HUDEP-2 (cell line): ENCODE measurements around the gene ITGAX.

ENCODE experiments used
- DNase-seq, 76 experiments: peaks; one replicate each; lab custom pipeline; 2025; ENCODE audit not compliant: unreplicated experiment in 76 of 76; lab: John Stamatoyannopoulos, UW

The ITGAX gene

DNA sequence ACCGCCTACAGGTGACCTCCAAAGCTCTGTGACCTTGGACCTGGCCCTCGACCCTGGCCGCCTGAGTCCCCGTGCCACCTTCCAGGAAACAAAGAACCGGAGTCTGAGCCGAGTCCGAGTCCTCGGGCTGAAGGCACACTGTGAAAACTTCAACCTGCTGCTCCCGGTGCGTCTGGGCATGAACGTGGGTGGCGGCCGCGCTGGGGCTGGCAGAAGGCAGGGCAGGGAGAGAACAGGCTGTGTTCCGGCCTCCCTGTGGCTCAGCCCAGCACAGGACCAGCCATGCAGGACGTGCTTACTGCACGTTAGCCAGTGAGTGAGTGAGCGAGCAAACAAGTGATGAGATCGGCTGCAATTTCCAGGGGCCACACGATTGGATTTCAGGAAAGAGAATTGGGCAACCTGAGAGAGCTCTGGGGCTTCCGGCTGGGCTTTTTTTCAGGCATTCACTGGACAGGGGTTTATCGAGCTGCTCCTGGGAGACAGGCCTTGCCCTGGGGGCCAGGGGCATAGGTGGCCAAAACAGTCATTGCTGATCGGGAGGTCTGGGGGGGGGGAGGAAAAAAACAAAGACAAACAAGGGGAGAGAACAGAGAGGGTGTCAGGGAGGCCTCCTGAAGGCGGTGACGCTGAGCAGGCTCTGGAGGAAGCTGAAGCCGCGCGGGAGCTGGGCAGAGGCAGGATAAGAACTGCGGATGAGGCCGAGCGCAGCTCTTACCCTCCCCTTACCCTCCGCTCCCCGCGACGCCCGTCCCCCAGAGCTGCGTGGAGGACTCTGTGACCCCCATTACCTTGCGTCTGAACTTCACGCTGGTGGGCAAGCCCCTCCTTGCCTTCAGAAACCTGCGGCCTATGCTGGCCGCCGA, 16.9 kb downstream of the ITGAX start:
- no peak for DNase-seq

DNA sequence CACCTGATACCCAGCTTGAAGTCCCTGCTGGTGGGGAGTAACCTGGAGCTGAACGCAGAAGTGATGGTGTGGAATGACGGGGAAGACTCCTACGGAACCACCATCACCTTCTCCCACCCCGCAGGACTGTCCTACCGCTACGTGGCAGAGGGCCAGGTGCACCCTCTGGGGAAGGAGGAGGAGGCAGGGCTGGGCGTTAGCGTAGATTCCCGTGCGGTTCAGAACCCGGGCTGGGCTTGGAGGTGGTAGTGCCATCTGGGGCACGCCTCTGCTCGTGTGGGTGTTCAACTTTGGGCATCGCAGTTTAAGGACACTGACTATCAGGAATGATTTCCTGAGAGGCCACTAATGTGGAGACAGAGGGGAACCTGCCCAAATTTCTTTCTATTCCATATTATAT, 18.3 kb downstream of the ITGAX start:
- no peak for DNase-seq

DNA sequence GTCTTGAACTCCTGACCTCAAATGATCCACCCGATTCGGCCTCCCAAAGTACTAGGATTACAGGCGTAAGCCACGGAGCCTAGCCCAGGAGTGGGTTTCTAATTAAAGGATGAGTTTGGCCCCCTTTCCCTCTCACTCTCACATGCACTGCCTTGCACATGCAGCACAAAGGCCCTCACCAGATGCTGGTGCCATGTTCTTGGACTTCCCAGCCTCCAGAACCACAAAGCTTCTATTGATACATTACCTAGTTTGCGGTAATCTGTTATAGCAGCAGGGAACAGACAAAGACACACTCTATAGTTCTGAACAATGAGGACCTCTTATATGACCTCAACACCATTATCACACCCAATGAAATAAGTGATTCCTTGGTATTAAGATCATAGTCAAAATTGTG, 20.3 kb downstream of the ITGAX start:
- DNase-seq = no peak

- DNase-seq = no peak
Measured at GRCh38 chr16:31376705-31377104, 21.7 kb downstream of the ITGAX start.

DNA sequence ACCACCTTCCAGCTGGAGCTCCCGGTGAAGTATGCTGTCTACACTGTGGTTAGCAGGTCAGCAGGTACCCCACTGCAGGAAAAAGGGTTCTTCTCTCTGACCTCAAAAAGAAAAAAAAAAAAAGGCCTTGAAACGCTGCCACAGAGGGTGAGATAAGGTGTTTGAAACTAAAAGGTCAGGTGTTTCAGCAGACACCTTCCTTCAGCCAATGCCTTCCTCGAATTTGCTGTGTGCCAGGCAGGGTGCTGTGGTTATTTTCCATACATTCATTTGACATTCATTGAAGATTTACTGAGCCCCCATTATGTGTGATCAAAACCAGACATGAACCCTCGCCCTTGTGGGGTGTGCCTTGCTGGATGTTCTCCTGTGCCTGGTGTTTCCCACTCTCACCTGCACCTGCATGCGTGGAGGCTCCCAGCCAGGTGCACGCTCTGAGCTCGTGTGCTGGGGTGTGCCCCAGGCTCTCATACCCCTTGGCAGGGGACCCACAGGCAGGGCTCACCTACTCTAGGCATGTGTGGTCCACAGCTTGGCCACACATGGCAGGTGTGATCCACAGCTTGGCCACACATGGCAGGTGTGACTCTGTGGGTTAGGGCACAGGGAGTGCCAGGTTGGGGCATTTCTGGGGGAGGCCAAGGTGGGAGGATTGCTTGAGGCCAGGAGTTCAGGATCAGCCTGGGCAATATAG, 22.4 kb downstream of the ITGAX start:
- DNase-seq = no peak

GRCh38 chr16:31380201-31380600, 25.2 kb downstream of the ITGAX start:
- no peak for DNase-seq

GRCh38 chr16:31382485-31383161, 27.6 kb downstream of the ITGAX start:
- peak in 50 of 76 experiments; percentile 2 to 63 (median 30) for DNase-seq

GRCh38 chr16:31385680-31386079, 30.7 kb downstream of the ITGAX start:
- DNase-seq = no peak

DNA sequence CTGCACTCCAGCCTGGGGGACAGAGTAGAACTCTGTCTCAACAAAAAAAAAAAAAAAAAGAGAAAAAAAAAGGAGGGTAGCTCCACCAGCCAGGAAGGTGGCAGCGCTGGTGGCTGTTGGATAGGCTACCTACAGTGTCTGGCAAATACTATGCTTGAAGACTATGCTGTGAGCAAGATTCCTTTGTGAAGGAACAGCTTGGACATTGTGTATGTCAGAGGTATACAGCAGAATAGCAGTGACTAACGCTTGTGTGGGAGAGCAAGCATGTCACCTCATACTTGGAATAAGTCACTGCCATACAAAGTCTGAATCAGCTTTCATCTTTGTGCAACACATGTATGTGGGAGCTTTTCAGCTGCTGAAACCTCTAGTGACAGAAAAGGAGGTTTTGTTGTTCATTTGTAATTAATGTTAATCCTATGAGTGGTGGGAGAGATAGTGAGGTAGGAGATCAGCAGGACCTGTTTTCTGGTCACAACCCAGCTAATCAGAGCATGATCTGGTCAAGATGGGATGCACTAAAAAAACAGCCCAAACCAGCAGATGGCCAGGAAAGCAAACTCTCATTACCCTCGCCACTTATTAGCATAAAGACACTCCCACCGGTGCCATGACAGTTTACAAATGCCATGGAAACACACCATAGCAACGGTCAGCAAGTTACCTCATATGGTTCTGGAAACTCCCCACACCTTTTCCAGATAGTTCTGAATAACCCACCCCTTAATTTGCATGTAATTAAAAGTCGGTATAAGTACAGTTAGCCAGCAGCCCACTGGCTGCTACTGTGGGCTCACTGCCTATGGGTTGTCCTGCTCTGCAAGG, 31.4 kb downstream of the ITGAX start:
- no peak for DNase-seq

DNA sequence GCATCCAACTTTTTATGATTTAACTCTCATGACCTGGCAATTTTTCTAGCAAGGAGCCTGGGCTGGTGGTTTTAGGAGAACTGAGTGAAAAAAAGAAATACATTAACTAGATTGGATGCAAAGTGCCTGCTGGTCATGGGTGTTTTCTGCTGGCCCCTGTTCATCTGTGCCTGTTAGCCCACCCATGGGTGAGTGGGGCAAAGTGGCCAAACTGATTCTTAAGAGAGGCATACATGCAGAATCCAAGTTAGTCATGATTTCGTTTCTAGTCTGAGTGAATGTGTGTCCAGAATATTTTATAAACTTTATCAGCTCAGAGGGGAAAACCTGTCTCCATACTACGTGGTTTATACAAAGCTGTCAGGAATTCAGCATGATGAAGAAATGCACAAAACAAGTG, 33.6 kb downstream of the ITGAX start:
- DNase-seq = no peak

DNA sequence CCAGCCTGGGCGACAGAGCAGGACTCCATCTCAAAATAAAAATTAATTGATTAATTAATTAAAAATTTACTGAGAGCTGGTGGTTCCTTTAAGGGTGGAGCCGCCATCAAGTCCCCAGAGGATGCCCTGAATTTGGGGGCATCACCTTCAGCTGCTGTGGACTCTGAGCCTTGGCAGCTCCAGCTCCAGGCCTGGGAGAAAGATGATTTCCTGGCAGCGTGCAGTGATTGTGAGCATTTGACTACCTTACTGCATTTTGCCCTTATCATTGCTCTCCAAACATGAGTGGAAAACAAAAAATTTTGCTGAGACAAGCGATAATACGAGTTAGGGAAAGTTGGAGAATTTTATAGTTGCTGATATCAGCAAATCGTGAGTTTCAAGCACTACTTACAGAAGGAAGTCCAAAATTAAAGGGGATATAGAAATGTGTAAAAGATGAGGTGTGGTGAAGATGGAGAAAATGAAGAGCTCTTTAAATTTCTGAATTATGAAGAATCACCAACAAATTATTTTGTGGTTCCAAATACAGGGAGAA, 35.6 kb downstream of the ITGAX start:
- no peak for DNase-seq

- DNase-seq = no peak
Measured at GRCh38 chr16:31393056-31393455, 38.1 kb downstream of the ITGAX start, which contains the start of gene ITGAD. Gene ITGAD, plus strand, starts transcription at chr16:31393335. Its CDS starts 26 bp downstream, at chr16:31393361.

GRCh38 chr16:31395647-31396046, 40.7 kb downstream of the ITGAX start:
- DNase-seq = no peak

GRCh38 chr16:31397096-31397660, 42.2 kb downstream of the ITGAX start:
- no peak for DNase-seq

DNA sequence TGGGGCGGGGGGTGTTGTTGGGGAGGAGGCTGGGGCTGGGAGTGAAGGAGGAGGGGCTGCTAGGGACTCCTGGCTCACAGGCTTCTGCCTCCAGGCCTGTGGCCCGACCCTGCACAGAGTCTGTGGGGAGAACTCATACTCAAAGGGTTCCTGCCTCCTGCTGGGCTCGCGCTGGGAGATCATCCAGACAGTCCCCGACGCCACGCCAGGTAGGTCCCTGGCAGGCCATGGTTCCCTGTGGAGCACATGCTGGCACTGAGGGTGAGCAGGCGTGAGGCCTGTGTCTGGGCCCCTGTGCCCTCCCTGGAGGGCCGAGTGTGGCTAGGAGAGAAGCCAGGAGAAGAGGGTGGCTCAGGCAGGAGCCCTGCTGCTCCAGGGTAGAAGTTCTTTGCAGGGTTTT, 42.7 kb downstream of the ITGAX start:
- DNase-seq = no peak

GRCh38 chr16:31400191-31400590, 45.2 kb downstream of the ITGAX start:
- DNase-seq = no peak

GRCh38 chr16:31401436-31401835, 46.5 kb downstream of the ITGAX start:
- DNase-seq = peak in 2 of 76 experiments; percentile 2 to 7

GRCh38 chr16:31402687-31403086, 47.7 kb downstream of the ITGAX start:
- DNase-seq = no peak

DNA sequence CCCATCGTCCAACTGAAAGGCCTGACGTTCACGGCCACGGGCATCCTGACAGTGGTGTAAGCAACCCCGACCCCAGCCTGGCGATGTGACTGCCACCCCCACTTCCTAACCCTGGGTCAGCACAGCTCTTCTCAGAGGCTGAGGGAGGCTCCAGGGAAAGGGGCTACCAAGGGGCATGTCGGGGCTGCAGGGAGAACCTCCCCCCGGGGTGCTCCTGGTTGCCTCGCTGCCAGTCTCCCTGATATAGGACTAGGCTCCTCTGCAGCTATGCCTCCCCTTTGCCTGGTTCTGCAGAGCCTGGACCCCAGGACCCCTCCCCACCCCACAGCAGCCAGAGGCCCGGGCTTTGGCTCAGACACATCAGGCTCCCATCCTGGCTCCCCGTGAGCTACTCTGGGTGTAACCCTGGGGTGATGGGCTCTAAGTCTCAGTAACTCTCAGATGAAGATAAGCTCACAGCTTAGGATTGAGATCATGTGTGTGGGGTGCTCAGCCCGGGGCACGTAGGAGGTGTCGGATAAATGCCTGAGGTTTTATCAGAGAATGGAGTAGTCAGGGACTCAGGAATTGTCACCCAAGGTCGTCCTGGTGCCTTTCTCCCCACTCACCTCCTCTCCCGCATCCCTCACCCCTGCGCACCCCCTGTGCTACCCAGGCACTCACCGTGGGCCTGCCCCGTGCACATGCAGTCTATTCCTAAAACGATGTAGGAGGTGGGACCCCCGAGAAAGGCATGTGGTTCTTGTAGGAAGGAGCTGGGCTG, 48.8 kb downstream of the ITGAX start:
- no peak for DNase-seq
